D721Med (cell line): ENCODE measurements around the gene CCDC88A.
"Not testable (repeated sequence)": the region's sequence is repeated elsewhere in the genome, so short reads cannot be mapped to it uniquely, and the experiment has no call there.

Source experiments
- DNase-seq: peaks from one replicate; pipeline ENCODE4 v3.0.0; 2011; ENCODE audit warnings: low spot score; ENCODE audit not compliant: insufficient read length
- FAIRE-seq: peaks from 2 replicates; lab custom pipeline; 2011; peaks lifted over from hg19 to GRCh38; lab: Jason Lieb, UNC
- TF ChIP-seq, protein P1 (sequence below): IDR thresholded peaks from 2 replicates; pipeline ENCODE4 v1.5.1; 2012; ENCODE audit warnings: mild to moderate bottlenecking, control low read depth; ENCODE audit not compliant: insufficient read depth; ENCODE audit errors: missing control alignments

Gene CCDC88A

GRCh38 chr2:55302241-55302640 lies 117.4 kb downstream of the CCDC88A start:
- FAIRE-seq: no peak
- no peak for DNase-seq
- TF ChIP-seq, protein P1, sequence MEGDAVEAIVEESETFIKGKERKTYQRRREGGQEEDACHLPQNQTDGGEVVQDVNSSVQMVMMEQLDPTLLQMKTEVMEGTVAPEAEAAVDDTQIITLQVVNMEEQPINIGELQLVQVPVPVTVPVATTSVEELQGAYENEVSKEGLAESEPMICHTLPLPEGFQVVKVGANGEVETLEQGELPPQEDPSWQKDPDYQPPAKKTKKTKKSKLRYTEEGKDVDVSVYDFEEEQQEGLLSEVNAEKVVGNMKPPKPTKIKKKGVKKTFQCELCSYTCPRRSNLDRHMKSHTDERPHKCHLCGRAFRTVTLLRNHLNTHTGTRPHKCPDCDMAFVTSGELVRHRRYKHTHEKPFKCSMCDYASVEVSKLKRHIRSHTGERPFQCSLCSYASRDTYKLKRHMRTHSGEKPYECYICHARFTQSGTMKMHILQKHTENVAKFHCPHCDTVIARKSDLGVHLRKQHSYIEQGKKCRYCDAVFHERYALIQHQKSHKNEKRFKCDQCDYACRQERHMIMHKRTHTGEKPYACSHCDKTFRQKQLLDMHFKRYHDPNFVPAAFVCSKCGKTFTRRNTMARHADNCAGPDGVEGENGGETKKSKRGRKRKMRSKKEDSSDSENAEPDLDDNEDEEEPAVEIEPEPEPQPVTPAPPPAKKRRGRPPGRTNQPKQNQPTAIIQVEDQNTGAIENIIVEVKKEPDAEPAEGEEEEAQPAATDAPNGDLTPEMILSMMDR: no peak

- FAIRE-seq: no peak
- TF ChIP-seq, protein P1: no peak
- DNase-seq: no peak
Measured at GRCh38 chr2:55301277-55301676, 118.4 kb downstream of the CCDC88A start.

DNA sequence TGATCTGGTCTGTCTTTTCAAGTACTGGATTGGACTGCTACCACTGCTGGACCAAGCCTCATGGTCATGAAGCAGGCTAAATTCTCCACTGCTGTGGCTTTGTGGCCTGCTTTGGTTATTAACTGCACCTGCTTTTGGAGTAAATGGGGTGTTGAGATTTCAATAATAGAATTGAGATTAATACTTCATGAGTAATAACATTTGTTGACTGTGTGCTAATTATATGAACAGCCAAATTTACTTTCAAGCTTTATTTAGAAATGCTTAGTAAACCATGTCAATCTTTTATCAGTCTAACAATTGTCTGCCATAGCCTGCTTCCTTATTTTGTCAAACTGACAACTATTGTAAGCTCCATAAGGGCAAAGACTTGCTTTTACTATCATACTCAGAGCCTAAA lies 123.3 kb downstream of the CCDC88A start:
- no peak for DNase-seq
- TF ChIP-seq, protein P1: no peak
- FAIRE-seq: no peak

- FAIRE-seq (no peak), DNase-seq (no peak)
- TF ChIP-seq, protein P1: no peak
Measured at GRCh38 chr2:55283083-55283482, 136.6 kb downstream of the CCDC88A start.

- FAIRE-seq (no peak), DNase-seq (peak; percentile 31)
- TF ChIP-seq, protein P1: no peak
Measured at GRCh38 chr2:55282110-55282917, 137.3 kb downstream of the CCDC88A start.

GRCh38 chr2:55280851-55281546 lies 138.7 kb downstream of the CCDC88A start:
- not testable (repeated sequence) for FAIRE-seq, DNase-seq

- FAIRE-seq, DNase-seq: not testable (repeated sequence)
Measured at GRCh38 chr2:55279859-55280424, 139.7 kb downstream of the CCDC88A start.

GRCh38 chr2:55279214-55279835 lies 140.3 kb downstream of the CCDC88A start:
- not testable (repeated sequence) for DNase-seq, FAIRE-seq
